ENCODE data around the gene APOA1.

APOA1 gene

DNA sequence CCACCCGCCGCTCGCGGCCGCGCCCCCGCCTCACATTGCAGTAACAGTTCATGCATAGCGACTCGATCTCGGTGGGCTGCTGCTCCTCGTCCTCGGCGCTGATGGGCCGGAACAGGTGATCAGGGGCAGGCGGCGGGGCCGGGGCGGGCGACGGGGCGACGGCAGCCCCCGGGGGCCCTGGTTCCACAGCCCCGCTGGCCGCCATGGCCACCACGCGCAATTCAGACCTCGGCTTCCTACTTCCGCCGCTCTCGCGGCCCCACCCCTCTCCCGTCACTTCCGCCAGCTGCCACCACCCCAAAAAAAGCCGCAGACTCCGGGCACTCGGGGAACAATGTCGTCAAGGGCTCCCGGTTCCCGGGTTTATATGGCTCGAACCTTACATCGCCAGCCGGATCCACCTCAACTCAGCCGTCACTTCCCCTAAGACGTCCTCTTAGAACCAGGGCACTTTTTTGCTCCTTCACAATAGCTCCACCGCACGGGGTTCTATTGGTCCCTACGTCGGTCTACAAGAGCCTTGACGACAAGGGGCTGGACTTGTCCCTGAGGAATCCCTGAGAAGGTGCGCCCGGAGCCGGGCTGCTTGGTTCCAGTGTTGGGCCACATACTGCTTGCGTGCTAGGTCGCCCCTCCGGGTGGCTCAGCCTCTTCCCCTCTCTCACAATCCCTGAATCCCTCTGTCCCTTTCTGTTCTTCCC, 49.5 kb downstream of the APOA1 start, which contains the start of gene ZPR1:
ZPR1 (minus strand) TSS at position 238 of the 701 bp plus-strand sequence; CDS start at position 205, 33 bp downstream.
- TF ChIP-seq GATA3 (IDR thresholded peaks at IDR 0.05; ENCODE audit: low read depth, low read length) (no peak), GATA2 (IDR thresholded peaks at IDR 0.05; ENCODE audit: low read depth, low read length) (no peak)

DNA sequence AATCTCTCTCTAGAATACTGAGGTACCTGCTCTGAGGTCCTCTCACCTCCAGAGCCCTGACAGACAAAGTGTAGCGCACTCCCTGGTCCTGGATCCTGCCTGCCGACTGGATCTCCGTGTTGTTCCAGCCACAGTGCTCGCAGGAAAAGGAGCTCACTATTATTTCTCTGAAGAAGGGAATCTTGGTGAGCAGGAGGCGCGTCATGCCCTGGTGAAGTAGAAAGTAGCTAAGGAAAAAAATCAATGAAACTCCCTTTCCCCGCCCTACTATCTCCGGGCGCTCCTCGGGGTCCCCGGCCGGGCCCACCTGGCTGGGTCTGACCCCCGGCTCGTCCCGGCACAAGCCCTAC, 50.0 kb downstream of the APOA1 start:
- TF ChIP-seq GATA2 (IDR thresholded peaks at IDR 0.05; ENCODE audit: low read depth, low read length) (no peak), GATA3 (IDR thresholded peaks at IDR 0.05; ENCODE audit: low read depth, low read length) (no peak)

DNA sequence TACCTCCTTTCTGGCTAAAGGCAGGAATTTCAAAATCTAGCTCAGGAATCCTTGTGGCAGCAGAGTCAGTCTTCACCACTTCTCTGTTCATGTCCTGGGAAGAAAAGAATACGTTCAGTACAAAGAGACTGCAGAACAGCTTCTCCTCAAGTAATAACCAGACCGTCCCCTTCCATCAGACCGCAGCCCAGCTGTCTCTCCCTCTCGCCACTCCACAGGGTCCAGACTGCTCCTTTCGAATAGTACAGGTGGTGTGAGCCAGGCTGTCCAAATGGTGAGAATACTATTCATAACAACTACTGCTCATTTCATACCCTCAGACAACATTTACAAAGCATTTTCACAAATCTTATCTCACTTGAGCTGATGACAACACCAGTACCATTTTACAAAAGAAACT, 50.5 kb downstream of the APOA1 start:
- no peak for TF ChIP-seq GATA3 (IDR thresholded peaks at IDR 0.05; ENCODE audit: low read depth, low read length)
- no peak for TF ChIP-seq GATA2 (IDR thresholded peaks at IDR 0.05; ENCODE audit: low read depth, low read length)

DNA sequence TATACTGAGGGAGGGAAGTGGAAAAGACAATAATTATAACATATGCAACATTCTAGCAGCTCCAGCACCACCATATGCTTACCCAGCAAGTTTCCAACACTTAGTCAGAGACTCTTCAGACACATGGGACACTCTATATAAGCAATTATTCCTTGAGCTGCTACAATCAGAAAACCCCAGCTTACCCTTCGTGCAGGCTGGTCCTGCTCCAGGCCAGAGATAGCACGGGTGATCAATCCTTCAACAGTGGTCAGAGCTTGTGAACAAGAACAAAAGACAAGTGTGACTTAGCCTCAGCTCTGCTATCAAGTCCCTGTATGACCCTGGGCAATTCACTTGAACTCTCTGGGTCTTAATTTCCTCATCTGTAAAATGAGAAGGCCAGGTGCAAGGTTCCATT, 51.1 kb downstream of the APOA1 start:
- no peak for TF ChIP-seq GATA2 (IDR thresholded peaks at IDR 0.05; ENCODE audit: low read depth, low read length)
- TF ChIP-seq GATA3 (IDR thresholded peaks at IDR 0.05; ENCODE audit: low read depth, low read length) = no peak
